Vagina (tissue), 2 donors: Measurements from ENCODE around the gene TCF7L1. TPM values are rescaled to one million over a fixed set of nuclear protein-coding genes. Genes with fewer than 3 reads are reported as not detected.

Source experiments
- DNase-seq, 2 donors: peaks; one replicate each; pipeline ENCODE4 v3.0.0-alpha.2; 2017; ENCODE audit errors: extremely low spot score in 2 of 2
- H3K27ac ChIP-seq: fragments of 200-600 bp; sonication (generic); one replicate; pipeline ENCODE4 v1.5.1; 2019
- H3K27me3 ChIP-seq: fragments of 200-600 bp; sonication (generic); one replicate; pipeline ENCODE4 v1.5.1; 2019
- H3K36me3 ChIP-seq, 2 donors: fragments of 200-600 bp; sonication (generic); one replicate each; pipeline ENCODE4 v1.5.1; 2017 to 2019
- H3K4me1 ChIP-seq: fragments of 200-600 bp; sonication (generic); one replicate; pipeline ENCODE4 v1.5.1; 2019
- H3K4me3 ChIP-seq, 2 donors: fragments of 200-600 bp; sonication (generic); 1 replicate in 1 of 2; 2 replicates in 1 of 2; pipeline ENCODE4 v1.5.1; 2016 to 2019
- H3K9me3 ChIP-seq: fragments of 200-600 bp; sonication (generic); one replicate; pipeline ENCODE4 v1.5.1; 2019
- CTCF ChIP-seq, 3 experiments: fragments of 450-650 bp in 2 of 3; fragments of 200-600 bp in 1 of 3; sonication (generic) in 1 of 3; IDR thresholded peaks; one replicate each; pipeline ENCODE4 v1.5.1; 2017 to 2019; ENCODE audit warnings: antibody characterized with exemption in 3 of 3, mild to moderate bottlenecking in 2 of 3, moderate library complexity in 2 of 3
- POLR2A ChIP-seq, 2 donors: fragments of 450-650 bp; IDR thresholded peaks; one replicate each; pipeline ENCODE4 v1.6.1; 2017; ENCODE audit warnings: antibody characterized with exemption in 2 of 2, mild to moderate bottlenecking in 2 of 2, moderate library complexity in 2 of 2
- POLR2AphosphoS5 ChIP-seq, 2 donors: sonication (generic); formaldehyde crosslinking; IDR thresholded peaks; one replicate each; pipeline ENCODE4 v1.9.0; 2017; ENCODE audit warnings: antibody characterized with exemption in 2 of 2, mild to moderate bottlenecking in 2 of 2, low read depth in 1 of 2; ENCODE audit not compliant: insufficient read depth in 1 of 2
- intact Hi-C: fragments of 100-400 bp; cut with DNase I; formaldehyde crosslinking; loops from one replicate; pipeline ENCODE4 v1.15.1; 2023
- total RNA-seq: library from RNA; depleted of rRNA; stranded (reverse); fragments of >200 nt; gene quantifications from one replicate; pipeline ENCODE4 v1.2.3, GENCODE V29; 2016

Gene TCF7L1
- total RNA-seq, 1 donor from 2014 or later: 8.3 TPM

- no peak overlapping the region for H3K4me3 ChIP-seq
- no peaks in the 10 kb centered on the region for H3K9me3 ChIP-seq
- H3K27ac ChIP-seq: no peak overlapping the region
- H3K27me3 ChIP-seq: no peaks in the 10 kb centered on the region
- H3K36me3 ChIP-seq: no peaks in the 10 kb centered on the region
- no peak for DNase-seq
- intact Hi-C loops: no loop called here
- TF ChIP-seq CTCF (IDR thresholded peaks at IDR 0.05): no peak
- no peak for TF ChIP-seq POLR2A (IDR thresholded peaks at IDR 0.05)
- no peak for TF ChIP-seq POLR2AphosphoS5 (IDR thresholded peaks at IDR 0.05; ENCODE audit: insufficient read depth in 1 of 2, low read depth in 1 of 2)
- H3K4me1 ChIP-seq: no peaks in the 10 kb centered on the region
Measured at GRCh38 chr2:85110991-85111560, 22.1 kb upstream of the TCF7L1 start.

GRCh38 chr2:85111819-85112281, 21.3 kb upstream of the TCF7L1 start:
- Histone ChIP-seq H3K27me3 (no peaks in the 10 kb centered on the region), H3K27ac (no peak overlapping the region), H3K4me3 (no peak overlapping the region), H3K4me1 (no peaks in the 10 kb centered on the region), H3K36me3 (no peaks in the 10 kb centered on the region), H3K9me3 (no peaks in the 10 kb centered on the region)
- no peak for DNase-seq
- TF ChIP-seq CTCF (IDR thresholded peaks at IDR 0.05): no peak
- TF ChIP-seq POLR2A (IDR thresholded peaks at IDR 0.05): no peak
- no peak for TF ChIP-seq POLR2AphosphoS5 (IDR thresholded peaks at IDR 0.05; ENCODE audit: insufficient read depth in 1 of 2, low read depth in 1 of 2)
- intact Hi-C loops: no loop called here

GRCh38 chr2:85112906-85113625, 20.1 kb upstream of the TCF7L1 start:
- TF ChIP-seq POLR2A (IDR thresholded peaks at IDR 0.05): no peak
- no peak for TF ChIP-seq CTCF (IDR thresholded peaks at IDR 0.05)
- TF ChIP-seq POLR2AphosphoS5 (IDR thresholded peaks at IDR 0.05; ENCODE audit: insufficient read depth in 1 of 2, low read depth in 1 of 2): no peak
- no peak for DNase-seq

GRCh38 chr2:85114586-85115330, 18.4 kb upstream of the TCF7L1 start:
- Histone ChIP-seq H3K4me3 (no peak overlapping the region), H3K36me3 (no peaks in the 10 kb centered on the region), H3K9me3 (no peaks in the 10 kb centered on the region), H3K27me3 (no peaks in the 10 kb centered on the region), H3K4me1 (no peaks in the 10 kb centered on the region), H3K27ac (no peak overlapping the region)
- no peak for DNase-seq
- intact Hi-C loops: no loop called here
- TF ChIP-seq POLR2AphosphoS5 (IDR thresholded peaks at IDR 0.05; ENCODE audit: insufficient read depth in 1 of 2, low read depth in 1 of 2): no peak

More at GRCh38 chr2:85112906-85113625, 20.1 kb upstream of the TCF7L1 start:
- H3K4me1 ChIP-seq: no peaks in the 10 kb centered on the region
- H3K27ac ChIP-seq: no peak overlapping the region
- H3K27me3 ChIP-seq: no peaks in the 10 kb centered on the region
- H3K4me3 ChIP-seq: no peak overlapping the region
- intact Hi-C loops: no loop called here
- no peaks in the 10 kb centered on the region for H3K36me3 ChIP-seq
- no peaks in the 10 kb centered on the region for H3K9me3 ChIP-seq

GRCh38 chr2:85116207-85116606, 17.0 kb upstream of the TCF7L1 start:
- no peaks in the 10 kb centered on the region for H3K27me3 ChIP-seq
- H3K4me3 ChIP-seq: no peak overlapping the region
- TF ChIP-seq CTCF (IDR thresholded peaks at IDR 0.05) (no peak), POLR2A (IDR thresholded peaks at IDR 0.05) (no peak), POLR2AphosphoS5 (IDR thresholded peaks at IDR 0.05; ENCODE audit: insufficient read depth in 1 of 2, low read depth in 1 of 2) (no peak)

More at GRCh38 chr2:85116207-85116606, 17.0 kb upstream of the TCF7L1 start:
- Histone ChIP-seq H3K9me3 (no peaks in the 10 kb centered on the region), H3K4me1 (no peaks in the 10 kb centered on the region), H3K27ac (no peak overlapping the region), H3K36me3 (no peaks in the 10 kb centered on the region)
- intact Hi-C loops: no loop called here
- DNase-seq: no peak
